ENCODE data around the gene FAM131C.

The FAM131C gene

GRCh38 chr1:16073490-16074119 is at the start of gene FAM131C:
FAM131C (minus strand) TSS chr1:16073651; CDS start chr1:16073442, 209 bp downstream.
- DNase-seq (ENCODE audit: extremely low read depth in 1 of 2, low read depth in 1 of 2), result no peak

- DNase-seq (ENCODE audit: extremely low read depth in 1 of 2, low read depth in 1 of 2), result peak; percentile 46 to 53
These were observed 49.5 kb upstream of the FAM131C start for GRCh38 chr1:16122916-16123315.

GRCh38 chr1:16122350-16122881 is 49.0 kb upstream of the FAM131C start:
- no peak for DNase-seq (ENCODE audit: extremely low read depth in 1 of 2, low read depth in 1 of 2)

- no peak for DNase-seq (ENCODE audit: extremely low read depth in 1 of 2, low read depth in 1 of 2)
These were observed 47.5 kb upstream of the FAM131C start for GRCh38 chr1:16120940-16121410.

- no peak for DNase-seq (ENCODE audit: extremely low read depth in 1 of 2, low read depth in 1 of 2)
These were observed 47.0 kb upstream of the FAM131C start for GRCh38 chr1:16120407-16120806.

- no peak for DNase-seq (ENCODE audit: extremely low read depth in 1 of 2, low read depth in 1 of 2)
These were observed 46.5 kb upstream of the FAM131C start for GRCh38 chr1:16119926-16120325.

- DNase-seq (ENCODE audit: extremely low read depth in 1 of 2, low read depth in 1 of 2), result no peak
These were observed 46.1 kb upstream of the FAM131C start for GRCh38 chr1:16119504-16119903.

GRCh38 chr1:16118706-16119105 is 45.3 kb upstream of the FAM131C start:
- no peak for DNase-seq (ENCODE audit: extremely low read depth in 1 of 2, low read depth in 1 of 2)

GRCh38 chr1:16117936-16118335 is 44.5 kb upstream of the FAM131C start:
- no peak for DNase-seq (ENCODE audit: extremely low read depth in 1 of 2, low read depth in 1 of 2)

GRCh38 chr1:16117369-16117768 is 43.9 kb upstream of the FAM131C start:
- DNase-seq (ENCODE audit: extremely low read depth in 1 of 2, low read depth in 1 of 2), result no peak

- DNase-seq (ENCODE audit: extremely low read depth in 1 of 2, low read depth in 1 of 2), result no peak
These were observed 43.2 kb upstream of the FAM131C start for GRCh38 chr1:16116625-16117024.

- DNase-seq (ENCODE audit: extremely low read depth in 1 of 2, low read depth in 1 of 2), result no peak
These were observed 42.6 kb upstream of the FAM131C start for GRCh38 chr1:16116002-16116401.

- no peak for DNase-seq (ENCODE audit: extremely low read depth in 1 of 2, low read depth in 1 of 2)
These were observed 42.1 kb upstream of the FAM131C start for GRCh38 chr1:16115468-16115983.

GRCh38 chr1:16114527-16115467 is 41.3 kb upstream of the FAM131C start:
- DNase-seq (ENCODE audit: extremely low read depth in 1 of 2, low read depth in 1 of 2), result no peak

- no peak for DNase-seq (ENCODE audit: extremely low read depth in 1 of 2, low read depth in 1 of 2)
These were observed 39.4 kb upstream of the FAM131C start for GRCh38 chr1:16112596-16113555.

- DNase-seq (ENCODE audit: extremely low read depth in 1 of 2, low read depth in 1 of 2), result no peak
These were observed 38.5 kb upstream of the FAM131C start for GRCh38 chr1:16111771-16112595.

GRCh38 chr1:16110884-16111283 is 37.4 kb upstream of the FAM131C start:
- DNase-seq (ENCODE audit: extremely low read depth in 1 of 2, low read depth in 1 of 2), result no peak

GRCh38 chr1:16110456-16110855 is 37.0 kb upstream of the FAM131C start:
- DNase-seq (ENCODE audit: extremely low read depth in 1 of 2, low read depth in 1 of 2), result no peak

GRCh38 chr1:16109571-16109970 is 36.1 kb upstream of the FAM131C start:
- DNase-seq (ENCODE audit: extremely low read depth in 1 of 2, low read depth in 1 of 2), result no peak
